HCEC 1CT (cell line): ENCODE results near the gene CEP350.
"Not testable (repeated sequence)": the region's sequence is repeated elsewhere in the genome, so short reads cannot be mapped to it uniquely, and the experiment has no call there.

Experiments used
- DNase-seq: peaks from one replicate; pipeline ENCODE4 v3.0.0-alpha.2; 2017

The CEP350 gene

GRCh38 chr1:179996099-179996498 lies 41.5 kb downstream of the CEP350 start:
- no peak for DNase-seq

GRCh38 chr1:180000575-180000974 lies 46.0 kb downstream of the CEP350 start:
- DNase-seq, result no peak

DNA sequence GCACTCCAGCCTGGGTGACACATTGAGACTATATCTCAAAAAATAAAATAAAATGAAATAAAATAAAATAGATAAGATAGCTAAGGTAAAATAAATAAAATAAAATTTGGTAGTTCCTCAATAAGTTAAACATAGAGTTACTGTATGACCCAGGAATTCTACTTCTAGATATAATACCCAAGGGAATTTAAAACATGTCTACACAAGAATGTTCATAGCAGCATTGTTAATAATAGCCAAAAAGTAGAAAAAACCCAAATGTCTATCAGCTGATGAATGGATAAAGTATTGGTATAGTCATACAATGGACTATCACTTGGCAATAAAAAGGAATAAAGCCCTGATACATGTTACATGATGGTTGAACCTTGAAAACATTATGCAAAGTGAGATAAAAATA lies 47.8 kb downstream of the CEP350 start:
- no peak for DNase-seq

DNA sequence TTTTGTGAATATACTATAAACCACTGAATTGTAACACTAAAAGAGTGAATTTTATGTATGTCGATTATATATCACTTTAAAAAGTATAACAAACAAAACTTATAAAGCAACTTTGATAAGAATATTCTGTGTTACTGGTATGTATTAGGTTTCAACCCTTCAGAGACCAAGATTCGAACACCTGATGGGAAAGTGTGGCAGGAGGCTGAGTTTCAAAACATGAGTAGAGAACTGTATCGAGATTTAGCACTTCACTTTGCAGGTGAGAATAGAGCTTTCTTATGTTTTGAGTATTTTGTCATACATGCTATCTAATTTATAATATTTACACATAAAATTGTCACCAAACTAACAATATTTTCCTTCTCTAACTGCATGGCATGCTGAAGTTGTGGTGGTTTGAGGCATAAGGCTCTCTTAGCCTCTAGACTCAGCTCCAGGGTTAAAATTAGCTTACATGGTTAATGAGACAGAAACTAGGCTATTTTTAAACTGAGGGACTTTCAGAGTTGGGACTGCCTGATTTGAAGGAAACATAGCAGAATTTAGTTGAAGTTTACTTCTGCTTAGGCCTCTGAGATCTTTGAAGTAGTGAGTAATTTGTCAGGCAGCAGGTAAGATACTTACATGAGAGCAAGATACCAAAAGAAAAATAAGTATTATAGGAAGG lies 48.6 kb downstream of the CEP350 start:
- DNase-seq, result no peak

DNA sequence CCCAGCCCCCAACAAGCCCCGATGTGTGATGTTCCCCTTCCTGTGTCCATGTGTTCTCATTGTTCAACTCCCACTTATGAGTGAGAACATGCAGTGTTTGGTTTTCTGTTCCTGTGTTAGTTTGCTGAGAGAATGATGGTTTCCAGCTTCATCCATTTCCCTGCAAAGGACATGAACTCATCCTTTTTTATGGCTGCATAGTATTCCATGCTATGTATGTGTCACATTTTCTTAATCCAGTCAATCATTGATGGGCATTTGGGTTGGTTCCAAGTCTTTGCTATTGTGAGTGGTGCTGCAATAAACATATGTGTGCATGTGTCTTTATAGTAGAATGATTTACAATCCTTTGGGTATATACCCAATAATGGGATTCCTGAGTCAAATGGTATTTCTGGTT lies 52.2 kb downstream of the CEP350 start:
- not testable (repeated sequence) for DNase-seq

DNA sequence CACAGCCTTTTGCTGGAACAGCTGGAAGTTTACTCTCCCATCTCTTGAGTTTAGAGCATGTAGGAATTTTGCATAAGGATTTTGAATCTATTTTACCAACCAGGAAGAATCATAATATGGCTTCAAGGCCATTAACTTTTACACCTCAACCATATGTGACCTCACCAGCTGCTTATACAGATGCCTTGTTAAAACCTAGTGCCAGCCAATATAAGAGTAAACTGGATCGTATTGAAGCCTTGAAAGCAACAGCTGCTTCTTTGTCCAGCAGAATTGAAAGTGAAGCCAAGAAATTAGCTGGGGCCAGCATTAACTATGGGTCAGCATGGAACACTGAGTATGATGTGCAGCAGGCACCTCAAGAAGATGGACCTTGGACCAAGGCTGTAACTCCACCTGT lies 65.4 kb downstream of the CEP350 start:
- DNase-seq, result no peak

GRCh38 chr1:180026556-180026955 lies 71.9 kb downstream of the CEP350 start:
- DNase-seq, result peak; percentile 59

GRCh38 chr1:180027949-180028445 lies 73.4 kb downstream of the CEP350 start:
- DNase-seq, result peak; percentile 95

- DNase-seq, result no peak
These were observed 74.3 kb downstream of the CEP350 start for GRCh38 chr1:180028864-180029263.

- DNase-seq, result peak; percentile 9
These were observed 75.0 kb downstream of the CEP350 start for GRCh38 chr1:180029524-180030135.

DNA sequence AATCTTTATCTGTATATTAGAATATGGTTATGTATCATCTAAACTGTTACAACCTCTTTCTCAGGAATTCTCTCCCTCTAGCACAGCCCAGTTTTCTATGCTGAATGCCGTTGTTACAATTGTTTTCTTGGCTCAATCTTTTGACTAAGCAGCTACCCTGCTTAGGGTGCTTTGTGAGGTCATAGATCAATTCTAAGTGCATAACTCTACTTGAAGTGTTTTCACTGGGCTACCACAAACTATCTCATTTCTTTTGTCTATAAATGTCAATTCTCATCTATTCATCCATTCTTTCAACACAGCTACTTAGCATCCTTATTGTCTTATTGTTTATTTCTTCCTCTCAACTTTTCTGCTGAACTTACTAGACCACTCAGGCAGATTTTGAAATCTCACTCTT lies 77.1 kb downstream of the CEP350 start:
- no peak for DNase-seq

DNA sequence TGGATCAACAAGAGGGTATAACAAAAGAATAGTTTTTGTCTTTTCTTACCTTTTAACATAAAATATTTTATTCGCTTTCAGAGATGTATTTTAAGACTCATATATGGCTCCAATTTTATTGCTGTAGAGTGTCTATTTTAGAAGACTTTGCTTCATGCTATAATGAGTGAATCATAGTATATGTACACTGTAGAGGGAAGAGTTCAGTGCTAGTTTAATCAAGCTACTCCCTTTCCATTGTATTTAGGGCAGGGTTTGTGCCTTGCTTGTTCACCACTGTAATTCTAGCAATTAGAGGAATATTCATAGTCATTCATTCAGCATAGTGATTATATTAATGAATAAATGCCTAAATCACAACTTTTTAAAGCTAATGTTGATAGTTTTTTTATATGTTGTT lies 78.8 kb downstream of the CEP350 start:
- DNase-seq, result no peak

GRCh38 chr1:180040034-180040433 lies 85.4 kb downstream of the CEP350 start:
- peak; percentile 72 for DNase-seq

- no peak for DNase-seq
These were observed 87.0 kb downstream of the CEP350 start for GRCh38 chr1:180041582-180041981.

- DNase-seq, result peak; percentile 88
These were observed 88.5 kb downstream of the CEP350 start for GRCh38 chr1:180042988-180043622.

DNA sequence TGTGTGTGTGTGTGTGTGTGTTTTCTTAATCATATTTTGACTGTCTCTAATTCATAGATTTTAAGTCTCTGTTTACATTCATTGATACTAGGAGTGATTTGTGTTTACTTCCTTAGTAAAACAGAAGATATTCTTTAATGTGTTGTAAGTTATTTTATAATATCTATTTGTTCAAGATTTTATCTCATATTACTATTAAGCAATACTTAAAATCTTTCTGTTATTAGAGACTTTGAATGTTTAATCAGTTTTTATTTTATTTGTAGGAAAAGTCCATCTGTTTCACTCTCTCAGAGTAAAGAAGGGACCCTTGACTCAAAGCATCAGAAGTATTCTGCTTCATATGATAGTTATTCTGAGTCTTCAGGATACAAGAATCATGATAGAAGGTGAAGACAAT lies 89.2 kb downstream of the CEP350 start:
- no peak for DNase-seq

DNA sequence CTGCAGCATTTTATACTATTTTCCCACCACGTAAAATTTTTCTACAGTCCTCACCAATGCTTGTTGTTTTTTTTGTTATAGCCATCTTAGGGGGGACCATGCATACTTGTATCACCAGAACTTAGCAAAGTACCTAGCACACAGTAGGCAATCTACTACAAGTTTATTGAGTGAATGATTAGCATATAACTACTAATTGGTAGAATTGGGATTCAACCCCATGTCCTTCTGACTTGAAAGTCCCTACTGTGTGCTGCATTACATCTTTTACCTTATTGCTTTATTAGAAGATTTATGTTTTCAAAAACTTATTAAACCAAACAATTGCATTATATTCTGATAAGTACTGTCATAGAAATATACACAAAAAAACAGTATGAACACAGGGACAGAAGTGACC lies 92.1 kb downstream of the CEP350 start:
- DNase-seq, result no peak

DNA sequence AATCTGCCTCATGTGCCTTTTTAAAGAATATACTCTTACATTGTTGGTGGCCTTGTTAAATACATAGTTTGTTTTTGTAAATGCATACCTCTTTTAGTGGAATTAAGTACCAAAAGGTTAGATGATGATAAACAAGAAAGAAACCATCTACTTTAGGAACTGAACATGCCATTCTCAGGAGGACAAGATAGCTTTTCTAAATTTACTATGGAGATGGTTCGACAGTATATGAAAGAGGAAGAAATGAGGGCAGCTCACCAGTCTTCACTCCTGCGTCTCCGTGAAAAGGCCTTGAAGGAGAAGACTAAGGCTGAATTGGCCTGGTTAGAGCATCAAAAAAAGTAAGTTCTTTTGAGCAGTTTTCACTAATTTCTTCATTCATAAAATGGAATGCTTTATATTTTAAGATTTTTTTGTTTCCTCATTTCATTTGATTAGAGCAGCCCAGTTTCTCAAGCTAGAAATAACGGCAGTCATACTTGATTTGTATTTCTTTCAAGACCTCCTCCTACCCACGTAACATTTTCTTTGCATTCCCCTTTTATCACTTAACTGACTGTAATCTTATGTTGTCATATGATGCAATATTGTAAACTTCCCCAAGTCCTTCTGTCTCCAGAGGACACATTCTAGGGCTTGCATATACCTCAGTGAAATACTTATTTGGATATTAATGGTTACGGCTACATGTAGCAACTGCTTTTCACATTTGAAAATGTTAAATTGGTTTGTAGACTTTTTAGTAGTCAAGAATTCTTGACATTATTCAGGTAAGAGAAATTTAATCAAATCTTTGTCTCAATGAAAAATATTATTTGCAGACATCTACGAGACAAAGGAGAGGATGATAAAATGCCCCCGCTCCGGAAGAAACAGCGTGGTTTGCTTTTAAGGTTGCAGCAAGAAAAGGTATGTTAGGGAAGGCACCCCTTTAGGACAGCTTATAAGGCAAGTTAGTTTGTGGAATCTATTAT lies 99.3 kb downstream of the CEP350 start:
- DNase-seq, result no peak

GRCh38 chr1:180057883-180058396 lies 103.3 kb downstream of the CEP350 start:
- DNase-seq, result no peak

GRCh38 chr1:180061019-180061418 lies 106.4 kb downstream of the CEP350 start:
- no peak for DNase-seq

GRCh38 chr1:180062452-180062971 lies 107.9 kb downstream of the CEP350 start:
- DNase-seq, result no peak

GRCh38 chr1:180065408-180065807 lies 110.8 kb downstream of the CEP350 start:
- DNase-seq, result no peak

DNA sequence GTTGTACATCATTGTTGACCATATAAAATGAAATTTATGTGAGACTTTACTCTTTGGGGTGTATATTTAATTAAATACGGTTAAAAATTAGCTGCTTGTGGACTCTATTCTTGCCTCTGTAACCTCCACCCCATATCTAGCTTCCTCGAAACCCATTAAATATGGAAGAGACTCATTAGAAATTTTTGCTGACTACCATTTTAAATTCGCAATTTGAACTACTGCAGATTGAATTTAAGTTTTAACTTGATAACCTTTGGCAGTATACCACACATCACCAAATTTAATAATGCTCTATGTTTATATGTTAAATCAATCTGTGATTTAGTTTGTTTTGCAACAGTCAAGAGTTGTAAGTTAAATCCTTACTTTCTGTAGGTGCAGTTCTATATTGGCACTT lies 111.5 kb downstream of the CEP350 start:
- no peak for DNase-seq
